ENCODE measurements around the gene PEPD. TPM values are rescaled to one million over a fixed set of nuclear protein-coding genes. Genes with fewer than 3 reads are reported as not detected.

Gene PEPD
- polyA plus RNA-seq, 1 donor from 2014 or later = 43.9 TPM

DNA sequence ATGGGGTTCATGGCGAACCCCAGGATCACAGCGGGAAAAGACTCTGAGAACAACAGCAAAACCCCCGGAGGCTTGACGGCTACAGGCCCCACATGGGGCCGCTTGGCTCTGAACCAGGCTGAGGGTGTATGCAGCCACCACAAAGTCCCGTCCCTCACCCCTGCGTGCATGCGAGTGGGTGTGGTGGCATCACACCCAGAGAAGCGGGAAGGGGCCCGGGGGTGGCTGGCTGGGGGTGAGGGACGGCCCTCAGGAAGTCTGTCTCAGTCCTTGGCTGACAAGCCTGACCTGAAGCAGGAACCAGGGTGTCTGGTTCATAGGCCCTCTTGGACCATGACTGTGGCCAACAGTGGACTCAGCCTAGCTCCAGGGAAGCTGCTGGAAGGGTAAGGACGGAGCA, 113.9 kb downstream of the PEPD start:
- no peak for TF ChIP-seq TAF1 (IDR thresholded peaks at IDR 0.05; ENCODE audit: low read depth)
- no peak for TF ChIP-seq POLR2AphosphoS5 (IDR thresholded peaks at IDR 0.05)
- no peak for TF ChIP-seq SMC3 (conservative IDR thresholded peaks at IDR 0.05; ENCODE audit: poor library complexity)
- no peak for TF ChIP-seq EZH2 (IDR thresholded peaks at IDR 0.05; ENCODE audit: borderline replicate concordance, insufficient read depth, low read length, poor library complexity, severe bottlenecking)
- TF ChIP-seq EP300 (conservative IDR thresholded peaks at IDR 0.05; ENCODE audit: poor library complexity, severe bottlenecking) = no peak
- Histone ChIP-seq H3K27me3 (ENCODE audit: insufficient read depth, low read depth, low read length) (no peaks in the 10 kb centered on the region), H3K79me2 (replicated peaks; ENCODE audit: insufficient read depth, low read length) (no peaks in the 10 kb centered on the region)

DNA sequence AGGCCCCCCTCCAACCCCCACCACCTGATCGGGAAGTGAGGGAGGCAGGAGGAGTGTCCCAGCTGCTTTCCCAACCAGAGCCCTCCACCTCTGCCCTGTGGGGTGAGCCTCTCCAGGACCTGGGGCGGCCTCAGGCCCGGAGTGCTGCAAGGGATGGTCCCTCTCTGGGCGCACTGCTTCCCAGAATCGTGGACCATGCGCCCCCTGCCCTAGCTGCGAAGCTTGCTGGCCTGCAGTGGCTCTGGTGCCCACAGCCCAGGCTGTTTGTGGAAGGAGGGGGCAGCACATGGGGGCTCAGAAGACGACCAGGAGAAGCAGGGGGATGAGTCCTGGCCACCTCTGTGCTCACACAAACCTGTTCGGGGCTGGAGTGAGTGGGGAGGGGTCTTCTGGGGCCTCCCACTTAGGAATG, 114.4 kb downstream of the PEPD start:
- no peak overlapping the region for H2AFZ ChIP-seq (ENCODE audit: low read depth, low read length)
- no peaks in the 10 kb centered on the region for H3K79me2 ChIP-seq (replicated peaks; ENCODE audit: insufficient read depth, low read length)
- H3K27ac ChIP-seq (ENCODE audit: low read length) = no peak overlapping the region
- H3K9me2 ChIP-seq (ENCODE audit: insufficient read depth, low read length) = no peaks in the 10 kb centered on the region
- H3K4me2 ChIP-seq (ENCODE audit: low read length) = no peak overlapping the region
- H3K9me3 ChIP-seq (ENCODE audit: low read length) = no peaks in the 10 kb centered on the region
- H3K9ac ChIP-seq (ENCODE audit: low read length) = no peak overlapping the region
- no peaks in the 10 kb centered on the region for H3K27me3 ChIP-seq (ENCODE audit: insufficient read depth, low read depth, low read length)
- H3K36me3 ChIP-seq (ENCODE audit: insufficient read depth, low read length) = no peaks in the 10 kb centered on the region
- H3F3A ChIP-seq (ENCODE audit: insufficient read depth, low read length, poor library complexity, severe bottlenecking) = no peaks in the 10 kb centered on the region
- TF ChIP-seq SMC3 (conservative IDR thresholded peaks at IDR 0.05; ENCODE audit: poor library complexity) (peak; percentile 13), RAD21 (conservative IDR thresholded peaks at IDR 0.05) (no peak)
- H3K4me3 ChIP-seq (ENCODE audit: low read length) = no peak overlapping the region
- no peaks in the 10 kb centered on the region for H4K20me1 ChIP-seq (ENCODE audit: insufficient read depth)

More for the DNA sequence above, 113.9 kb downstream of the PEPD start:
- no peaks in the 10 kb centered on the region for H3K9me2 ChIP-seq (ENCODE audit: insufficient read depth, low read length)
- no peak overlapping the region for H3K4me3 ChIP-seq (ENCODE audit: low read length)
- H3K9ac ChIP-seq (ENCODE audit: low read length) = no peak overlapping the region
- no peaks in the 10 kb centered on the region for H3K9me3 ChIP-seq (ENCODE audit: low read length)
- H3K36me3 ChIP-seq (ENCODE audit: insufficient read depth, low read length) = no peaks in the 10 kb centered on the region
- H2AFZ ChIP-seq (ENCODE audit: low read depth, low read length) = no peak overlapping the region
- no peak overlapping the region for H3K27ac ChIP-seq (ENCODE audit: low read length)
- H4K20me1 ChIP-seq (ENCODE audit: insufficient read depth) = no peaks in the 10 kb centered on the region
- no peak overlapping the region for H3K4me2 ChIP-seq (ENCODE audit: low read length)
- no peaks in the 10 kb centered on the region for H3F3A ChIP-seq (ENCODE audit: insufficient read depth, low read length, poor library complexity, severe bottlenecking)

DNA sequence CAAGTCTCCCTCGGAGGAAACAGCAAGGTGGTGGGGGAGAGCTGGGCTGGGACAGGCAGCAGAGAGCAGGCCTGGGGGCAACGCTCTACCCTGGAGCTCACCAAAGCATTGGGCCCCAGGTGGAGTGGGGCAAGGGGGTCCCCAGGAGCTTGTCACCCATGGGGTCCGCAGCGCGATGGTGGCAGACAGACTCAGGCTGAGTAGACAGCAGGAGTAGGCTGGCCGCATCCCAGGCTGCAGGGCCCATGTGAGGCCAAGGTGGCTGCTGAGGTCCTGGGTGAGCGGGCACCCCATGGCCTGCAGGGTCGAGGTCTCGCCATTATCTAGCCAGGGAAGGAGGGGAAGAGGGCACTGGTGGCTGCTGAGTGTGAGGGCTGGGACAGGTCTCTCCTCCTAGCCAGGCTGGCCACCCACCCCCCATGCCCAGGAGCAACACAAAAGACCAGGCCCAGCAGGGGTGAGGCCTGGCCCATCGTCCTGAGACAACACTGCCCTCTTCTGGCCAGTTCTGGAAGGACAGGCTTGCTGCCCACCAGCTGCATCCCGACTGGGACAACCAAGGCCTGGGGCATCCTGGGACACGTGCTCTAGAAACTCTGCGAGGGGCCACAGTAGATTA, 115.0 kb downstream of the PEPD start:
- no peak overlapping the region for H3K4me3 ChIP-seq (ENCODE audit: low read length)
- H3K27me3 ChIP-seq (ENCODE audit: insufficient read depth, low read depth, low read length) = no peaks in the 10 kb centered on the region
- H3K27ac ChIP-seq (ENCODE audit: low read length) = no peak overlapping the region
- peak overlapping the region; percentile 10 for H3K9ac ChIP-seq (ENCODE audit: low read length)
- H3K9me2 ChIP-seq (ENCODE audit: insufficient read depth, low read length) = no peaks in the 10 kb centered on the region
- H3K36me3 ChIP-seq (ENCODE audit: insufficient read depth, low read length) = no peaks in the 10 kb centered on the region
- H2AFZ ChIP-seq (ENCODE audit: low read depth, low read length) = no peak overlapping the region
- H3K9me3 ChIP-seq (ENCODE audit: low read length) = no peaks in the 10 kb centered on the region
- H3F3A ChIP-seq (ENCODE audit: insufficient read depth, low read length, poor library complexity, severe bottlenecking) = no peaks in the 10 kb centered on the region
- no peaks in the 10 kb centered on the region for H4K20me1 ChIP-seq (ENCODE audit: insufficient read depth)
- no peaks in the 10 kb centered on the region for H3K79me2 ChIP-seq (replicated peaks; ENCODE audit: insufficient read depth, low read length)
- TF ChIP-seq MXI1 (conservative IDR thresholded peaks at IDR 0.05; ENCODE audit: poor library complexity, severe bottlenecking) (peak; percentile 24), EZH2 (IDR thresholded peaks at IDR 0.05; ENCODE audit: borderline replicate concordance, insufficient read depth, low read length, poor library complexity, severe bottlenecking) (no peak), SMC3 (conservative IDR thresholded peaks at IDR 0.05; ENCODE audit: poor library complexity) (peak; percentile 94), EP300 (conservative IDR thresholded peaks at IDR 0.05; ENCODE audit: poor library complexity, severe bottlenecking) (no peak), RAD21 (conservative IDR thresholded peaks at IDR 0.05) (peak; percentile 94)
- TF ChIP-seq, protein P1, sequence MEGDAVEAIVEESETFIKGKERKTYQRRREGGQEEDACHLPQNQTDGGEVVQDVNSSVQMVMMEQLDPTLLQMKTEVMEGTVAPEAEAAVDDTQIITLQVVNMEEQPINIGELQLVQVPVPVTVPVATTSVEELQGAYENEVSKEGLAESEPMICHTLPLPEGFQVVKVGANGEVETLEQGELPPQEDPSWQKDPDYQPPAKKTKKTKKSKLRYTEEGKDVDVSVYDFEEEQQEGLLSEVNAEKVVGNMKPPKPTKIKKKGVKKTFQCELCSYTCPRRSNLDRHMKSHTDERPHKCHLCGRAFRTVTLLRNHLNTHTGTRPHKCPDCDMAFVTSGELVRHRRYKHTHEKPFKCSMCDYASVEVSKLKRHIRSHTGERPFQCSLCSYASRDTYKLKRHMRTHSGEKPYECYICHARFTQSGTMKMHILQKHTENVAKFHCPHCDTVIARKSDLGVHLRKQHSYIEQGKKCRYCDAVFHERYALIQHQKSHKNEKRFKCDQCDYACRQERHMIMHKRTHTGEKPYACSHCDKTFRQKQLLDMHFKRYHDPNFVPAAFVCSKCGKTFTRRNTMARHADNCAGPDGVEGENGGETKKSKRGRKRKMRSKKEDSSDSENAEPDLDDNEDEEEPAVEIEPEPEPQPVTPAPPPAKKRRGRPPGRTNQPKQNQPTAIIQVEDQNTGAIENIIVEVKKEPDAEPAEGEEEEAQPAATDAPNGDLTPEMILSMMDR (IDR thresholded peaks at IDR 0.05; ENCODE audit: poor library complexity, severe bottlenecking) = peak; percentile 94
- no peak overlapping the region for H3K4me2 ChIP-seq (ENCODE audit: low read length)
